ENCODE results near the gene SDHA. TPM values are rescaled to one million over a fixed set of nuclear protein-coding genes. Genes with fewer than 3 reads are reported as not detected.
"Not testable (repeated sequence)": the region's sequence is repeated elsewhere in the genome, so short reads cannot be mapped to it uniquely, and the experiment has no call there.

The SDHA gene
- total RNA-seq = 186 TPM

GRCh38 chr5:217494-218456, at the start of gene SDHA, which contains the start of gene CCDC127:
Gene SDHA (plus strand): TSS chr5:218320. CDS start chr5:218356, 36 bp downstream.
Gene CCDC127 (minus strand): TSS chr5:218153. CDS start chr5:216849, 1,304 bp downstream.
- H3K9me3 ChIP-seq (ENCODE audit: low read depth, low read length); H3K27me3 ChIP-seq (ENCODE audit: insufficient read depth, low read length): not testable (repeated sequence)
- peaks cover 26% of the 10 kb centered on the region for H3K4me1 ChIP-seq (ENCODE audit: insufficient read depth, low read length)
- peak within 1 kb of the TSS; percentile 89 for H3K4me3 ChIP-seq (ENCODE audit: low read length)

- H3K4me3 ChIP-seq (ENCODE audit: low read length) = no peak overlapping the region
- no peaks in the 10 kb centered on the region for H3K27me3 ChIP-seq (ENCODE audit: insufficient read depth, low read length)
- no peaks in the 10 kb centered on the region for H3K4me1 ChIP-seq (ENCODE audit: insufficient read depth, low read length)
- H3K9me3 ChIP-seq (ENCODE audit: low read depth, low read length) = no peaks in the 10 kb centered on the region
Measured at GRCh38 chr5:169071-169727, 48.9 kb upstream of the SDHA start.

- H3K4me3 ChIP-seq (ENCODE audit: low read length) = no peak overlapping the region
- H3K9me3 ChIP-seq (ENCODE audit: low read depth, low read length) = no peaks in the 10 kb centered on the region
- H3K27me3 ChIP-seq (ENCODE audit: insufficient read depth, low read length) = no peaks in the 10 kb centered on the region
- H3K4me1 ChIP-seq (ENCODE audit: insufficient read depth, low read length) = no peaks in the 10 kb centered on the region
Measured at GRCh38 chr5:169728-170094, 48.4 kb upstream of the SDHA start.

- no peaks in the 10 kb centered on the region for H3K4me1 ChIP-seq (ENCODE audit: insufficient read depth, low read length)
- no peaks in the 10 kb centered on the region for H3K9me3 ChIP-seq (ENCODE audit: low read depth, low read length)
- H3K4me3 ChIP-seq (ENCODE audit: low read length) = no peak overlapping the region
- no peaks in the 10 kb centered on the region for H3K27me3 ChIP-seq (ENCODE audit: insufficient read depth, low read length)
Measured at GRCh38 chr5:170971-171800, 46.9 kb upstream of the SDHA start.

GRCh38 chr5:171801-172331, 46.3 kb upstream of the SDHA start:
- Histone ChIP-seq H3K4me3 (ENCODE audit: low read length) (no peak overlapping the region), H3K27me3 (ENCODE audit: insufficient read depth, low read length) (no peaks in the 10 kb centered on the region), H3K4me1 (ENCODE audit: insufficient read depth, low read length) (no peaks in the 10 kb centered on the region), H3K9me3 (ENCODE audit: low read depth, low read length) (no peaks in the 10 kb centered on the region)

GRCh38 chr5:172421-172820, 45.7 kb upstream of the SDHA start:
- no peaks in the 10 kb centered on the region for H3K9me3 ChIP-seq (ENCODE audit: low read depth, low read length)
- H3K27me3 ChIP-seq (ENCODE audit: insufficient read depth, low read length) = no peaks in the 10 kb centered on the region
- H3K4me1 ChIP-seq (ENCODE audit: insufficient read depth, low read length) = no peaks in the 10 kb centered on the region
- H3K4me3 ChIP-seq (ENCODE audit: low read length) = no peak overlapping the region

GRCh38 chr5:172841-173251, 45.3 kb upstream of the SDHA start:
- Histone ChIP-seq H3K9me3 (ENCODE audit: low read depth, low read length) (no peaks in the 10 kb centered on the region), H3K4me1 (ENCODE audit: insufficient read depth, low read length) (no peaks in the 10 kb centered on the region), H3K27me3 (ENCODE audit: insufficient read depth, low read length) (no peaks in the 10 kb centered on the region), H3K4me3 (ENCODE audit: low read length) (no peak overlapping the region)

GRCh38 chr5:173392-174290, 44.5 kb upstream of the SDHA start:
- H3K4me3 ChIP-seq (ENCODE audit: low read length) = no peak overlapping the region
- H3K9me3 ChIP-seq (ENCODE audit: low read depth, low read length) = no peaks in the 10 kb centered on the region
- H3K27me3 ChIP-seq (ENCODE audit: insufficient read depth, low read length) = no peaks in the 10 kb centered on the region
- no peaks in the 10 kb centered on the region for H3K4me1 ChIP-seq (ENCODE audit: insufficient read depth, low read length)

- Histone ChIP-seq H3K9me3 (ENCODE audit: low read depth, low read length) (no peaks in the 10 kb centered on the region), H3K4me3 (ENCODE audit: low read length) (no peak overlapping the region), H3K27me3 (ENCODE audit: insufficient read depth, low read length) (no peaks in the 10 kb centered on the region), H3K4me1 (ENCODE audit: insufficient read depth, low read length) (no peaks in the 10 kb centered on the region)
Measured at GRCh38 chr5:174291-174600, 43.9 kb upstream of the SDHA start.

GRCh38 chr5:174876-175465, 43.1 kb upstream of the SDHA start:
- no peaks in the 10 kb centered on the region for H3K4me1 ChIP-seq (ENCODE audit: insufficient read depth, low read length)
- no peaks in the 10 kb centered on the region for H3K27me3 ChIP-seq (ENCODE audit: insufficient read depth, low read length)
- H3K9me3 ChIP-seq (ENCODE audit: low read depth, low read length) = no peaks in the 10 kb centered on the region
- no peak overlapping the region for H3K4me3 ChIP-seq (ENCODE audit: low read length)

- Histone ChIP-seq H3K4me1 (ENCODE audit: insufficient read depth, low read length) (no peaks in the 10 kb centered on the region), H3K4me3 (ENCODE audit: low read length) (no peak overlapping the region), H3K9me3 (ENCODE audit: low read depth, low read length) (no peaks in the 10 kb centered on the region), H3K27me3 (ENCODE audit: insufficient read depth, low read length) (no peaks in the 10 kb centered on the region)
Measured at GRCh38 chr5:176296-176823, 41.8 kb upstream of the SDHA start.

- H3K4me3 ChIP-seq (ENCODE audit: low read length) = no peak overlapping the region
- no peaks in the 10 kb centered on the region for H3K9me3 ChIP-seq (ENCODE audit: low read depth, low read length)
- H3K27me3 ChIP-seq (ENCODE audit: insufficient read depth, low read length) = no peaks in the 10 kb centered on the region
- no peaks in the 10 kb centered on the region for H3K4me1 ChIP-seq (ENCODE audit: insufficient read depth, low read length)
Measured at GRCh38 chr5:178110-178509, 40.0 kb upstream of the SDHA start.

GRCh38 chr5:179401-179800, 38.7 kb upstream of the SDHA start:
- Histone ChIP-seq H3K4me1 (ENCODE audit: insufficient read depth, low read length) (no peaks in the 10 kb centered on the region), H3K4me3 (ENCODE audit: low read length) (no peak overlapping the region), H3K9me3 (ENCODE audit: low read depth, low read length) (no peaks in the 10 kb centered on the region), H3K27me3 (ENCODE audit: insufficient read depth, low read length) (no peaks in the 10 kb centered on the region)

All from mononuclear cell (primary cell).